Esophagus muscularis mucosa (tissue), 4 donors: Measurements from ENCODE around the gene ENTPD6.

ENCODE experiments used
- CTCF ChIP-seq, 3 experiments: fragments of 200-600 bp in 2 of 3; fragments of 450-650 bp in 1 of 3; sonication (generic) in 2 of 3; IDR thresholded peaks; one replicate each; pipeline ENCODE4 v1.5.1; 2017 to 2019; ENCODE audit warnings: antibody characterized with exemption in 3 of 3, mild to moderate bottlenecking in 2 of 3, moderate library complexity in 1 of 3
- EP300 ChIP-seq: sonication (generic); formaldehyde crosslinking; IDR thresholded peaks from one replicate; pipeline ENCODE4 v1.6.1; 2017; ENCODE audit warnings: antibody characterized with exemption
- POLR2A ChIP-seq: fragments of 450-650 bp; IDR thresholded peaks from one replicate; pipeline ENCODE4 v1.6.1; 2017; ENCODE audit warnings: antibody characterized with exemption, moderate library complexity, mild to moderate bottlenecking, low read depth
- POLR2AphosphoS5 ChIP-seq, 2 donors: sonication (generic); formaldehyde crosslinking; IDR thresholded peaks; one replicate each; pipeline ENCODE4 v1.6.1; 2017; ENCODE audit warnings: antibody characterized with exemption in 2 of 2

- TF ChIP-seq POLR2A (no peak), CTCF (IDR thresholded peaks at IDR 0.05) (no peak), POLR2AphosphoS5 (IDR thresholded peaks at IDR 0.05) (no peak), EP300 (no peak)
Measured at GRCh38 chr20:25222461-25223178, 27.1 kb downstream of the ENTPD6 start.
